H7 (cell line): Measurements from ENCODE around the gene CHMP1A. TPM values are rescaled to one million over a fixed set of nuclear protein-coding genes. Genes with fewer than 3 reads are reported as not detected.

Experiments
- DNase-seq: peaks from one replicate; pipeline ENCODE4 v3.0.0; 2012
- H3K27me3 ChIP-seq: 2 replicates; pipeline ENCODE4 v1.6.0; 2011; ENCODE audit warnings: mild to moderate bottlenecking, low read length; ENCODE audit not compliant: control insufficient read depth, insufficient read depth
- H3K36me3 ChIP-seq: replicated peaks from 2 replicates; pipeline ENCODE4 v1.5.1; 2011; ENCODE audit warnings: low read length; ENCODE audit not compliant: control insufficient read depth, insufficient read depth
- H3K4me3 ChIP-seq: 2 replicates; pipeline ENCODE4 v1.5.1; 2011; ENCODE audit warnings: low read depth, mild to moderate bottlenecking, control low read depth, low read length, moderate library complexity; ENCODE audit not compliant: insufficient read depth
- total RNA-seq: library from RNA; depleted of rRNA; stranded (reverse); fragments of >200 nt; shearing (Covaris generic); gene quantifications from 2 replicates; pipeline ENCODE4 v1.2.3, GENCODE V29; 2014; rRNA removed

Gene CHMP1A
- total RNA-seq, 1 experiment from 2014 or later, result 85.2 TPM

DNA sequence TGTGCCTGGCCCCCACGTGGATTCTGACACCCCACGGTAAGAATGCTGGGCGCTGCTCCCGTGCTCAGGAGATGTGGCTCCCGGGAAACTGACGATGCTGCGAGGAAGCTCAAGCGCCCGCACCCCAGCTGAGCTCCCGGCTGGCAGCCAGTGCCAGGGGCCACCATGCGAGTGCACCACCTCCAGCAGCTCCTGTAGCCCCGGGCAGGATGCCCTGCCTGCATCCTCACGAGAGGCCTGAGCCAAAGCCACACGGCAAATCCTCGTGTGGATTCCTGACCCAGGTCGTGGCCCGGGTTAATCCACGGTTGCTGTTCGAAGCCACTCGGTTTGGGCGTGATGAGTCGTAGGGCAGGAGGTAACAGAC, 55.6 kb downstream of the CHMP1A start:
- H3K4me3 ChIP-seq, result no peak overlapping the region
- DNase-seq, result no peak
- no peaks in the 10 kb centered on the region for H3K36me3 ChIP-seq
- H3K27me3 ChIP-seq, result no peaks in the 10 kb centered on the region

DNA sequence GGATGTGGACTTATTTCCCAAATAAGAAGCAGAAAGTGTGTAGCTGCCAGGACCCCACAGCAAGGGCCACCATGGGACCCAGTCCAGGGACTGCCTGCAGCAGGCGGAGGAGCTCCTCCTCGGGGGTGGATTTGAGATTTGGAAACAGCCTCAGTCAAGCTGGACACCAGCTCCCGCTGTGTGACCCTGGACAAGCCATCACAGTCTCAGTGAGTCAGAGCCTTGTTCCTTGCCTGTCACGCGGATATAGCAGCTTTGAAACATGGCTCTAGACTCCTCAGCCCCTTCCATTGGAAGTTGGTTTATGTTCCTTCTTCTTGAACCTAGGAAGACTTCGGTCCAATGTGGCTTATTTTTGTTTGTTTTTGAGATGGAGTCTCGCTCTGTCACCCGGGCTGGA, 56.6 kb downstream of the CHMP1A start:
- no peak overlapping the region for H3K4me3 ChIP-seq
- DNase-seq, result no peak
- H3K36me3 ChIP-seq, result no peaks in the 10 kb centered on the region
- H3K27me3 ChIP-seq, result no peaks in the 10 kb centered on the region

DNA sequence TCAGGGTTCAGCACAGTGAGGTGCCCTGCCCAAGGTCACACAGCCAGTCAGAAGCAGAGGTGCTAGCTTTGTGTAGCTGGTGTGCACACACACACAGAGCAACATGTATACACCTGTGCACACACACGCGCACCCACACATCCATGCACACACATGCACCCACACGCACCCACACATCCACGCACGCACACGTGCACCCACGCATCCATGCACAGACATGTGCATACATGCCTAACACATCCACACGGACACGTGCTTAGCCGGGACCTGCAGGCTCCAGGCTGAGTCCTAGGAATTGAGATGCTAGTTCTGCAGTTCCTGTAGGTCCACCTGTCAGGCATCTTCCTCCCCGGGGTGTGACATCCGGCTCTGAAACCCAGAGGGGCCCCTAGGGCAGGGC, 57.1 kb downstream of the CHMP1A start:
- H3K27me3 ChIP-seq, result no peaks in the 10 kb centered on the region
- H3K36me3 ChIP-seq, result no peaks in the 10 kb centered on the region
- no peak for DNase-seq
- no peak overlapping the region for H3K4me3 ChIP-seq

DNA sequence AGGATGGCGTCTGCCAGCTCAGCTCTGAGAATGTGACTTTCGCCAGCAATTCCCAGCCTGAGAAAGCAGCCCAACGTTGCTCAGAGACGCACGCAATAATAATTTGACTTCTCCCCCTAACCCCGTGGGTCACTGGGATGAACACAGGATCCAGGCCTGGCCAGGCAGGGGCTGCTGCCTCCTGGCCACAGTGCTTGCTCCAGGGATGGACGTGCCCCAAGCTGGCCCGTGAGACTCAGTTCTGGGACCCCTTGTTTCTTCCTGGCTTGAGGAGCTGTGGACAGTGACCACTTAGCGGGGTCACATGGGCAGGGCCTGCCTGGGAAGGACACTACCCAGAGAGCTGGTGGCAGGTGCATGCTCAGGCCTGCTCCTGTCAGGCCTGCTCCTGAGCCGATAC, 57.6 kb downstream of the CHMP1A start:
- no peaks in the 10 kb centered on the region for H3K27me3 ChIP-seq
- H3K4me3 ChIP-seq, result no peak overlapping the region
- no peaks in the 10 kb centered on the region for H3K36me3 ChIP-seq
- no peak for DNase-seq

DNA sequence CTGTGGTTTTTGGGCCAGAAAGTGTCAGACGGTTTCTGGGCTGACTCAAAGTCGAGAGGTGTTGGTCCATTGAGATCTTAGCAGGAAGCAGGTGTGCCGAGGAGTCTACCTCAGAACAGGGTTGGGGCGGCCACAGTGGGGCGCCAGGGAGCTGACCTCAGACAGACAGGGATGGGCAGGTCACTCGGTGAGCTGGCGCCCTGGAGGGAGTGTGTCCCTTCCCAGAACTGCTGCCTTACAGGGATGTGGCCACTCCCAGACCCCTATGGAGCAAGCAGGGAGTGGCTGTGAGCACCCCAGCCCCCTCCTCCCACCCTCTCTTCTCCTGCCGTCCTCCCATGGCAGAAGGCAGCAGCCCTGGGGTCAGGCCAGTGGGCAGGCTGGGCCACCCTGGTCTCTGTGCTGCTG, 58.1 kb downstream of the CHMP1A start:
- no peaks in the 10 kb centered on the region for H3K36me3 ChIP-seq
- DNase-seq, result peak; percentile 92
- no peaks in the 10 kb centered on the region for H3K27me3 ChIP-seq
- no peak overlapping the region for H3K4me3 ChIP-seq

DNA sequence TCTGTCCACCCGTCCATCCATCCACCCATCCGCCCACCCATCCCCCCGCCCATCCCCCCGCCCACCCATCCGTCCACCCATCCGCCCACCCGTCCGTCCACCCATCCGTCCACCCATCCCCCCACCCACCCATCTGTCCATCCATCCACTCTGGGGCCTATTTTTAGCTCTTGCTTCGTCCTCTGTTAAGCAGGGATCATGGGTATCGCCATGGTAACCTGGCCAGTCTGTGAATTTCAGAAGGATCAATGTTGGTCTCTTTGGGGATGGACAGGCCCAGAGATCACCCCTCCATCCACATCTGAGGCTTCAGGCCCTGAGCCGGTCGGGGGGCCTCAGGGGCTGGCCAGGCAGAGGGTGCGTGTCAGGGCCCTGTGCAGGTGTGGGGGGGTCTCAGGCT, 59.3 kb downstream of the CHMP1A start:
- Histone ChIP-seq H3K27me3 (no peaks in the 10 kb centered on the region), H3K4me3 (no peak overlapping the region), H3K36me3 (no peaks in the 10 kb centered on the region)
- no peak for DNase-seq

DNA sequence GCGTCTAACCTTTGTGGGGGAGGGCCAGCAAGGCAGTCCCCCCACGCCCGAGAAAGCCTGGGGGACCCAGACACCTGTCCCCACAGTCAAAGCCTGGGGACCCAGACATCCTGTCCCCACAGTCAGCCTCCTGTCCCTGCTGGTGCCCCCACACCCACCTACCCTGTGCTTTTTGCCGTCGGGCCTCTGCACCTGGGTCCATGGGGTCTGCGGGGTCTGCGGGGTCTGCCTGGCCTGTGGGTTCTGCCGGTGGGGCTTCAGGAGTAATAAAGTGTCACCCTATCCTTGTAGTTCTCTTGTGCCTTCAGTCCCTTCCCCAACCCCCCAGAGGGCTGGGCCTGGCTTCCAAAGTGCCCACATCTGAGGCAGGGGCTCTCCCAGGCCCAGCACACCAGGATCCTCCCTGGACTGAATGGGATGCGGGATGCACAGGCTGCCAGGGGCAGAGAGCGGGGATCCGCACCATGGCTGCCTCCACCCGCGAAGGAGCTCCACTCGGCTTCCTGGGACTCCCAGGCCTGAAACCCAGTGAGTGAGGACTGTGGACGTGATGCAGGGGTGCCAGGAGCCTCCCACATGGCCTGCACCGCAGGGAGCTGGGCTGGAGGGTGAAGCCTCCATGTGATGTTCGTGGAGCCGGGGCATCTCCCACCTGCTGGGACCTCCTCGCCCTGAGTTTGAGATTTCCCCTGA, 60.4 kb downstream of the CHMP1A start:
- DNase-seq, result no peak
- no peak overlapping the region for H3K4me3 ChIP-seq
- H3K36me3 ChIP-seq, result no peaks in the 10 kb centered on the region
- no peaks in the 10 kb centered on the region for H3K27me3 ChIP-seq

DNA sequence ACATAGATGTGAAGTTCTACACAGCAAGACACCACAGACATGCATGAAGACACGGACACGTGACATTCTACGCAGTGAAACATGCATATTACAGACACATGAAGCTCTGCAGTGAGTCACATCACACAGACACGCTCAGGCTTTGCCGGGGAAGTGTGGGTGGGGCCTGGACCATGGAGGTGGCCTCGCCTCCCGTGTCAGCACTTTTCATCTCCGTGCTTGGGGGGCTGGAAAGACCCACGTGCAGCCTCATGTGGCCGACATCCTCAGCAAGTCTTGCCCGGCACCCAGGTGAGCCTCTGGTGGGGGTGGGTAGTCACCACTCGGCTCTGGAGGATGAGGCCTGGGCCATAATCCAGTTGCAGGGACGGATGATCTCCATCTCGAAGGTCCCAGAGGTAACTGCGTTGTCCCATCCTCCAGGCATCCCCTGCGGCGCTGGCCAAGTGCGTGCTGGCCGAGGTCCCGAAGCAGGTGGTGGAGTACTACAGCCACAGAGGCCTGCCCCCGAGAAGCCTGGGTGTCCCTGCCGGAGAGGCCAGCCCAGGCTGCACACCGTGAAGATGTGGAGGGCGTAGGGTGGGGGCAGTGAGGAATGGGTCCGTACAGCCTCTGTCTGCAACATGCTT, 61.3 kb downstream of the CHMP1A start:
- no peaks in the 10 kb centered on the region for H3K36me3 ChIP-seq
- no peak overlapping the region for H3K4me3 ChIP-seq
- DNase-seq, result no peak
- no peaks in the 10 kb centered on the region for H3K27me3 ChIP-seq

DNA sequence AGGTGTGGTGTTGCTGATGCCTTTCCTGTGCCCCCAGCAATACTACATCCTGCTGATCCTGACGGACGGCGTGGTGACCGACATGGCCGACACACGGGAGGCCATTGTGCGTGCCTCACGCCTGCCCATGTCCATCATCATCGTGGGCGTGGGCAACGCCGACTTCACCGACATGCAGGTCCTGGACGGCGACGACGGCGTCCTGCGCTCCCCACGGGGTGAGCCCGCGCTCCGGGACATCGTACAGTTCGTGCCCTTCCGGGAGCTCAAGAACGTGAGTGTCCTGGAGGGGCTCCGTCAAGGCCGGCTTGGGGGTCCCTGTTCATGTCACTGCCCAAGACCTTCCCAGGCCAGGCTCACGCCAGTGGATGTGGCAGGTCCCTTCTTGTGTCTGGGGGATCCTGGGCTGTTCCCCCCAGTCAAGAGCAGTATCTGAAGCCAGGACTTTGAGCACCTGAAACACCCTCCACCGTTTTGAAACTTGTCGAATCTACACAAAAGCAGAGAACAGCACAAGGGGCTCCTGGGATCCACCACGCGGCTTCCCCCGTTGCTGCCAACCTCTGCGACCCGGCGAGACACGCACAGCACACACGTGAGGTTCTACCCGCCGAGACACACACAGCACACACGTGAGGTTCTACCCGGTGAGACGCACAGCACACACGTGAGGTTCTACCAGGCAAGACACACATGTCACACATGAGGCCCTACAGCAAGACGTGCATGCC, 62.0 kb downstream of the CHMP1A start:
- H3K27me3 ChIP-seq, result no peaks in the 10 kb centered on the region
- no peak for DNase-seq
- H3K4me3 ChIP-seq, result no peak overlapping the region
- H3K36me3 ChIP-seq, result no peaks in the 10 kb centered on the region

Other genes with a start within 250 kb of the CHMP1A start
- gene ANKRD11, start 167.1 kb downstream of the CHMP1A start, total RNA-seq, result 54.4 and 77.3 TPM in 2 replicates
- 120 and 161 TPM in 2 replicates for gene SPG7, start 149.3 kb downstream of the CHMP1A start, total RNA-seq
- gene RPL13, start 97.0 kb downstream of the CHMP1A start, total RNA-seq, result 6,334 and 6,497 TPM in 2 replicates
- gene CPNE7, start 82.0 kb downstream of the CHMP1A start, total RNA-seq, result 5.9 and 11.8 TPM in 2 replicates
- 2.6 and 2.7 TPM in 2 replicates for gene DPEP1, start 44.1 kb downstream of the CHMP1A start, total RNA-seq
- 5.5 and 7.0 TPM in 2 replicates for gene SPATA33, start 128 bp upstream of the CHMP1A start, total RNA-seq
- gene CDK10, start 29.0 kb upstream of the CHMP1A start, total RNA-seq, result 36.5 and 45.0 TPM in 2 replicates
- gene SPATA2L, start 44.0 kb upstream of the CHMP1A start, total RNA-seq, result 13.5 and 16.0 TPM in 2 replicates
- 1.9 and 4.5 TPM in 2 replicates for gene VPS9D1, start 63.2 kb upstream of the CHMP1A start, total RNA-seq
- 8.0 and 11.4 TPM in 2 replicates for gene ZNF276, start 63.8 kb upstream of the CHMP1A start, total RNA-seq
- 51.9 and 52.0 TPM in 2 replicates for gene FANCA, start 158.9 kb upstream of the CHMP1A start, total RNA-seq
- gene SPIRE2, start 170.8 kb upstream of the CHMP1A start, total RNA-seq, result 8.2 and 9.6 TPM in 2 replicates
- gene TCF25, start 215.9 kb upstream of the CHMP1A start, total RNA-seq, result 70.5 and 71.8 TPM in 2 replicates